NCI-H345 treated with DMSO at 0.1 percent for 48 hours (cell line): ENCODE results near the gene TPPP.

ENCODE experiments used
- DNase-seq: peaks from one replicate; lab custom pipeline; 2025; ENCODE audit not compliant: unreplicated experiment; lab: John Stamatoyannopoulos, UW

The TPPP gene

DNA sequence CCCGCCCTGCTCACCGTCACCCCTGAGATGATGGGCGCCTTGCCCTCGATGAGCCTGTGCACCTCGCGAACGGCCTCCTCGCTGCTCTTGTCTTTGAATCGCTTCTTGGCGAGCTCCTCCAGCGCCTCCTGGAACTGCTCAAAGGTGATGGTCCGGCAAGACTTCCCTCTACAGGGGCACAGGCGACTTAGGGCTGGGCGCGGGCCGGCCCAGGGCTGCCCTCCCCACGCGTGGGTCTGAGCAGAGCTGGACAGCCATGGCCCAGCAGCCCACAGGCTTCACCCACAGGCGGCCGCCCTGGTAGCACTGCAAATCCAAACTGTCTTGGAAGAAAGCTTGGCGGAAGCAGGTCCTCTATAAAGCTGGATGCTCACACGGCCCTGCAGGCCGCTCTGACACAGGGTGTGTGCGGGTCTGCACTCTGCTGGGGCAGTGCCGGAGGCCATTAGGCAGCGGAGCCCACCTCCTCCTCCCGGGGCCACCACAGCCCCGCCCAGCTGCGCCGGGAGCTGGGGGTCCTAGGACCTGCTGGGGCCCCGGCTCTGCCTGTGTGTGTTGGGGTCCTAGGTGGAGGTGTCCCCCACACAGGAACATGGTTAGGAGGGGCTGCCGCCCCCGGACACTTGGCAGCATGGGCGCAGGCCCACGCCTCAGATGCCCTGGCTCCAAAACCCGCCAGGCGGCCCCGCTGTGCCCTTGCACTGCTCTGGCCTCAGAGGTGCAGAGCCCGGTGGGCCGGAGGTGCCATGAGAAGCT lies 27.0 kb downstream of the TPPP start:
- no peak for DNase-seq

DNA sequence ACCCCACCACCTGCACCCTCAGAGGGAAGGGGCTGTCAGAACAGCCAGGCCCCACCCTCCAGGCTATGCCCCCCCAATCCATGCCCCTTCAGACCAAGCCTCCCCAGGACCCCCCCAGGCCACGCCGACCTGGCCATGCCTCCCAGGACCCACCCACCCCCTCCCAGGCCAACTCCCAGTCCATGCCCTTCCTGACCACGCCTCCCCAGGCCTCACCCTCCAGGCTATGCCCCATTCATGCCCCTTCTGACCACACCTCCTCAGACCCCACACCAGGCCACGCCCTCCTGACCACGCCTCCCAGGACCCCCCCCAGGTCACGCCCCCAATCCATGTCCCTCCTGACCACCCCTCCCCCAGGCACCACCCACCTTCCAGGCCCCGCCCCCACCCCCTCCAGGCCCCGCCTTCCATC lies 27.6 kb downstream of the TPPP start:
- DNase-seq, result no peak

DNA sequence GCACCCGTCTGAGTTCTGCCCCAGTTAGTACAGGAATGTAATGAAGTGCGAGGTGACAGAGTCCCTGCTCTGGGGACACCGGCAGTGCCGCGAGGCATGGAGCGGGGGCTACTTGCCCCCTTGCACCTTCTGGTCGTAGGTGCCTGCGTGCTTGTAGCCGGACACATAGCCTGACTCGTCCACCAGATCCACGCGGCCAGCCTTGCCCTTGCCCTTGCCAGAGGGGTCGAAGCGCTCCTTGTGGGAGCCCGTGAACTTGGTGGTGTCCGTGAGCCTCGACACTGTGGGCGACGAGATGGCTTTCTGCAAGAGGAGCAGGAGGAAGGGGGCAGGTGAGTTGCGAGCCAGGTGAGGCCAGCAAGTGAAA lies 28.2 kb downstream of the TPPP start:
- DNase-seq, result no peak

DNA sequence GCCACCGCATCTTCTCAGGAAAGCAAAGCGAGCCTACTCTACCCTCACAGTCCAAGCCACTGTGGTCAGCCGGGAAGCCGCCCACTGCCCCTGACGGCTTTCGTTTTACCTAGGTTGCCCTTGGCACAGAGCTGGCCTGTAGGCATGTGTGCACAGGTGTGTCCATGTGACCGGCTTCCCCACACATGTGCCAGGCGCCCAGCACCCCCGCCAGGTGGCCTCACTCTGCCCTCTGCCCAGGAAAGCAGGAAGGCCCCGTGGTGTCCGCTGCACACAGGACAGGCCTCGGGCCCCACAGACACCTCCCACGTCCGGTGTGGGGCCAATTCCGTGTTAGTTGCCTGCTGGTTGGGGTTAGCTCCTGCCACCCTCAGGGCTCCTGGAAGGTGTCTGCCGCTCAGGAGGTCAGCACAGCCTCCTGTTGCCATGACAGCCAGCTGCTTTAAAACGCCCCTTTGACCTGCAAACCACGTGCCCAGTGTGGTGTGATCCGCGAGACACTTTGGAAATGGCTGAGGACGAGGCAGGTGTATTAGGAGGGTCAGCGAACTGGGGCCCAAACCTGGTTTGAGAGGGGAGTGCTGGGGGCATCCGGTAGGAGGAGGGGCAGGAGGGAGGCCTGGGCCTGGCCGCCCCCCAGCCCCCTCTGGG lies 28.7 kb downstream of the TPPP start:
- no peak for DNase-seq

DNA sequence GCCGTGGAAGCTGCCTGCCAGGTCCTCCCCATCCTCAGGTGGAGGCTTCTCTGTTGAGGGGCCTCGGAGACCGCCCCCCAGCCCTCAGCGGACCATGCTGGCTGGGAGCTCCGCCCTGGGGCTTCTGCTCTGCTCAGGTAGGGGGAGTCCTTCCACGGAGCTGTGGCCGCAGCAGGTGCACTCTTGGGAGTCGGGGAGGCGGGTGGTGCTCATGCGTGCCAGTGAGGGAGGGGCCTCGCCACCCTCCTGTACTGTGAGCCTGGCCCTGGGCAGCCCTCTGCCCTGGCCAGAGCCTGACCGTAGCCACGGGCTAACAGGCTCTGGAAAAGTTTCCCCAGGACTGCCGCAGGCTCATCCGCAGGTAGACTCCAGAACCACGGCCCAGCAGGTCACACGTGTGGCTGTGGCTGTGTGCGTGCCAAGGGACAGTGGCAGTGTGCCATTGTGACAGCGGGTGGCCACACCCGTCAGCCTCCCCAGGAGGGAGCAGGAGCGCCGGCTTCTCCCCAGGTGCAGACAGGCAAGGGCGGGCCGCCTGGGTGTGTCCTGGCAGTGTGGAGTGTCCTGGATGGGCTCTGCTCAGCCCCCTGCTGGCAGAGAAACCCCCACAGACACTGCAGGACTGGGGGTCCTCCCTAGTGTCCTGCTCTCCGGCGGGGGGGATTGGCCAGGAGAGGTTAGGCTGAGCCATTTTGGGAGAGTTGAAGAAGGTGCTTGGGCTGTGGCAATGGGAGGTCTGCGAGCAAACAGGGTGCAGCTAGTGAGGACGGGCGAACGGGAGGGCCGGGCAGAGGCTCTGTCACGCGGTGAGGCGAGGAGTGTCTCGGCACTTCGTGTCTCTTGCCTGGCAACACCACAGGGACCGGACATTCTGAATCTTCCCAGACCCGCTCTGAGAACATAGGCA lies 29.5 kb downstream of the TPPP start:
- peak; percentile 69 for DNase-seq

DNA sequence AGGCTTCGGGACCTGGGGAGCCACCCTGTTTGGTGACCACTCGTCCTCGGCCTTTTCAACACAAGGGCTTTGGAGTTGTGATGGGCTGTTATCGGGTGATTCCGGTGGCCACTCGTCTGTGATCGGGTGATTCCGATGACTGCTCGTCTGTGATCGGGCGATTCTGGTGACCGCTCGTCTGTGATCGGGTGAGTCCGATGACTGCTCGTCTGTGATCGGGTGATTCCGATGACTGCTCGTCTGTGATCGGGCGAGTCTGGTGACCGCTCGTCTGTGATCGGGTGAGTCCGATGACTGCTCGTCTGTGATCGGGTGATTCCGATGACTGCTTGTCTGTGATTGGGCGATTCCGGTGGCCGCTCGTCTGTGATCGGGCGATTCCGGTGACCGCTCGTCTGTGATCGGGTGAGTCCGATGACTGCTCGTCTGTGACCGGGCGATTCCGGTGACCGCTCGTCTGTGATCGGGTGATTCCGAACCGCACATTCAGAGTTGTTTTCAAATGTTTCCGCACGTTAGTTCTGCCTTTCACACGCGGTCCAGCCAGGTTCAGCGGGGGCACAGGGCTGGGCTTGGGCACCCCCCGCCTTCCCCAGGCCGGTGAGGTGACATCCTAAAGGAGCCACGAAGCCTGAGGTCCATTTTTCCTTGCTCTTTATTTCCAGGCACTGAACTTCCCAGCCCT lies 30.3 kb downstream of the TPPP start:
- no peak for DNase-seq

DNA sequence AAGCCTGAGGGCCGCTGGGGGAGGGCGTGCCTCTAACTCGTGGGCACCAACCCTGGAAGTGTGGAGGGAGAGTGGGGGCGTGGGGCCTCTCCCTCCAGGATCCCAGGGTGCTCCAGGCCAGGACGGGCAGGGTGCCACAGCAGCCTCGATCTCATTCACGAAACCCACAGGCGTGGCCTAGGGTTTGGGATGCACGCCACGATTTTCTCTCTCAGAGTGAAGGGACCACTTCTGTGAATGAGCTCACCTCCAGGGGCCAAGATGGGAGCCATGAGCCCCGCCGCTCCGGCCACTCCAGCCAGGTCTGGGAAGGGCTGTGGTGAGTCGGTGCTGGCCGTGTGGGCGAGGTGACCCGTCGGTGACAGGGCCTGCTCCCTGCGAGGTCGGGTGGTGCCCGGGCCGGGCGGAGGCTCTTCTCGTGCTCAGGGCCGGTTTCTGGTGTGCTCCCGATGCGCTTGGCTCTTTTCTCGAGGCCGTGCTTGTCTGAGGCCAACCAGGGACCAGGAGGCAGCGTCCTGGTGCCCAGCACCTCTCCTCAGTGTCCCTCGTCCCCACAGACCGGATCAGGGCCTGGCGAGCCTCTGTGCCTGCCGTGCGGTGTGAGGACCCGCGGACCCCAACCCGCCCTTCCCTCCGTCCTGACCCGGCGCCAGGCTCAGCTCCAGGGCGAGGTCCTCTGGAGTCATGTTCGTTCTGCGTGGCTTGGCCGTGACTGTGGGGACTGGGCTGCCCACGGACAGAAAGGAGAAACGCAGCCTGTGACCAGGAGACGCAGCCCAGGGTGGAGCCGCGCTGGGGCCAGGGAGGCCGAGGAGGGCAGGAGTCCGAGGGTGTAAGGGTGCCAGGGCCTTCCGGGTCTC lies 31.0 kb downstream of the TPPP start:
- no peak for DNase-seq

DNA sequence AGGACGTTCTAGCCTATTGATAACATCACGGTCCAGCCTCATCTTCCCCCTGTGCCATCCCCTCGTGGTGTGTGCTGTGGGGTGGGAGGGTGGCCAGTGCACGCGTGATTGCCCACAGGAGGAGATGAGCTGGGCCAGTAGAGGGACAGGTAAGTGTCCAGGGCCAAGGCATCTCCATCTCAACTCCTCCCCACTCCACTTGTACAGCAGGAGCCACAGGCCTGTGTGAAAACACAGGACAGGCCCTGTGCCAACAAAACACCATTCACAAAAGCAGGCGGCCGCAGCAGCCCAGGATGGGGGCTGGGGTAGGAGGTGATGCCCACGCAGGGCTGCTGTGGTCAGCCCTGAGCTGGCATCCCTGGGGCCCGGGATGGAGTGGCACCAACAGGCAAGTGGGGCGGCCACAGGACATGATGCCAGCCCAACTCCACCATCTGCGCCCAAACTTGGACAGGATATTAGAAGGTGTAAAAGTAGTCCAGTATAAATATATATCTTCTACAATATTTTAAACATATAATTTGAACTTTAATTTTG lies 32.6 kb downstream of the TPPP start:
- DNase-seq, result no peak

DNA sequence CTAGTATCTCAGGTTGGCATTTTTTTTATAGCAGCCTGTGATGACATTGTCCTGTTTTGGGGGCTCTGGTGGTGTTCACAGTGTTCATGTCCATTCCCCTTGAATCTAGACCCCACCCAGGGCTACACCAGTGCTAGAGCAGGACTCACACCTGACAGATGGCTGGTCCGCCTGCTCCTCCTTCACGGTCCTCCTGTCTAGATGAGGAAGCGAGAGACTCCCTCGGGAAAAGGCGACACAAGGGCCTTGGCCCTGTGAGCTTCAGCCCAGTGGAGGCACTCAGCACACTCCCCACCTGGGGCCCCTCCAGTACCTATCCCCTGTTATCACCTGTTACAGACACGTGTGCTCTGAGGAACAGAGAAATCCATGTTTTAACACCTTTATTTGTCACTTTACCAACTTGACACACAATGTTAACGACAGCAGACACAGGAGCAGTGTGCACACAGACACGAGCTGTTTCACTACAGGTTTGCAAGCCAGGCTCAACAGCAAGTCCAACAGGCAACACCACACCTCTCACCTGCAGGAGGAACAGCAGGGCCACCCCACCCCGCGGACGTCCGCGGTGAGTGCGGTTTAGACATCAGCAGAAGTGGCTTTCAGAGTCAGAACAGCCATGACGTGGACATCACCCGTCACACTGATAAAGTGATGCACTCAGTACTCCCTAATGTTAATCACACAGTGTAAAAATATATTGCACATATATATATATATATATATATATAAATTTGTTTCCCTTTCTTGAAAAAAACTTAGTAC lies 33.5 kb downstream of the TPPP start:
- DNase-seq, result no peak

DNA sequence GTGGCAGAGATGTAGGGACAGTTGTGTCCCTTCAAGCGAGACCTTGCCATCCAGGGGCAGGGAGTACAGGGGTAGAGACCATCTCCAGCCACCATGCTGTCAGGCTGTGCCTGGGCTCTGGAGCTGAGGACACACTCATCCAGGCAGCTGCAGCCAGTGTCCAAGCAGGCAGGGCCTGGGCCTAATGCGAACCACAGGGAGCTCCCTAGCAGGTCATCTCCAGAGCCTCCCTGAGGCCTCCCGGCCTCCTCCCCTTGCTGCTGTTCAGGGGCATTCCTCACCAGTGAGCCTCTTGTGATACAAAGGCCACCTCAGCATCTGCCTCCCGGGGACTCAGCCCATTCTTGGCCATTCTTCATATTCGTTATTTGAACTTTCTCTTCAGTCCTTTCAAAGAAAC lies 35.0 kb downstream of the TPPP start:
- DNase-seq, result no peak

DNA sequence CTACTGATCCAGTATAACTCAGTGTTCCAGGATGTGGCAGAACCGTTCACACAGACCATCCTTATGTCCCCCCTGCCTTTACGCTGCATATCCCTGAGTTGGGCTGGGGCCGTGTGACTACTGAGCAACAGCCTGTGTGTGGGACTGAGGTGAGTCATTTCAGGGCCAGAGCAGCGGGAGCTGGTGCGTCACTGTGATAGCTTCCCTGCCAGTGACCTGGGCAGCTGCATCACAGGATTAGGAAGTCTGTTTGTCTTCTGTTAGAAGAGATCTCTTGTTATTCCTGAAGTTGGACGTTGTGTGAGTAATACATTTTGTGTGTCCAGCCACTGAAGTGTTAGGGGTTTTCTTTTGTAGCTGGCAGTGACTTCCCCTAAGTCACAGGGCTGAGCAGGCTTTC lies 35.6 kb downstream of the TPPP start:
- no peak for DNase-seq

DNA sequence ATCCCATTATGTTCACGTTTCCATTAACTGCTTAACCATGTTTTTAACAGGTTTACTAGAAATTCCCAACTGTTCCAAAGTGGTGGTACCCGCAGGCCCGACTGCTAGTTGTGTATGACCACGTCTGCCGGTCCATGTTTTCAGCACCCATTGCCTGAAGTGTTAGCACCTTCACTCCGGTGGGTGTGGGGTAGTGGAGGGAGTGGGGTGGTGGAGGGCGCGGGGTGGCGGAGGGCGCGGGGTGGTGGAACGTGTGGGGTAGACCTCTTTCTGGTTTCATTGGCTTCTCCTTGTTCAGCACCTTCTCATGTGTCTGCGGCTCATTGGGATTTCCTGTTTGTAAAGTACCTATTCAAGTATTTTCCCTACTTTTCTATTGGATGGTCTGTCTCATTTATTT lies 37.7 kb downstream of the TPPP start:
- DNase-seq, result no peak

DNA sequence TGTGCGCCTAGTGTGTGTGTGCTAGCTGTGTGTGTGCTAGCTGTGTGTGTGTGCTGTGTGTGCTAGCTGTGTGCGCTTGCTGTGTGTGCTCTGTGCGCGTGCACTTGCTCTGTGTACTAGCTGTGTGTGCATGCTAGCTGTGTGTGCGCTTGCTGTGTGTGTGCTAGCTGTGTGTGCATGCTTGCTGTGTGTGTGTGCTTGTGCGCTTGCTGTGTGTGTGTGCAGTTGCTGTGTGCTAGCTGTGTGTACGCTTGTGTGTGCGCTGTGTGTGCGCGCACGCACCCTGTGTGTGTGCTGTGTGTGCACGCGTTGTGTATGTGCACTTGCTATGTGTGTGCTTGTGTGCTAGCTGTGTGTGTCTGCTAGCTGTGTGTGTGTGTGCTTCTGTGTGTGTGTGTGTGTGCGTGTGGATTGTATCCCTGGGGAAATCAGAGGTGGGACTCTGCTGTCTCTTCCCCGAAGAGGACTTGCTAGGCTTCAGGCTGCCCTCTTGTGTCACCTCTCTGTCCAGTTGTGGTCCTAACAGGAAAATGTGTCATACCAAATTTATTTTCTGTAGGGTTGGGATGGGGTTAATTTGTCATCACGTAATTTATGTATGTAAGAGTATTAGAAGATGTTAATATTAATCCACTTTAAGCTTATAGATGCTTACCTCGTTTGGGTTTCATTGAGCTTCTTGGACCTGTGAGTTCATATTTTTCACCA lies 38.9 kb downstream of the TPPP start:
- no peak for DNase-seq

DNA sequence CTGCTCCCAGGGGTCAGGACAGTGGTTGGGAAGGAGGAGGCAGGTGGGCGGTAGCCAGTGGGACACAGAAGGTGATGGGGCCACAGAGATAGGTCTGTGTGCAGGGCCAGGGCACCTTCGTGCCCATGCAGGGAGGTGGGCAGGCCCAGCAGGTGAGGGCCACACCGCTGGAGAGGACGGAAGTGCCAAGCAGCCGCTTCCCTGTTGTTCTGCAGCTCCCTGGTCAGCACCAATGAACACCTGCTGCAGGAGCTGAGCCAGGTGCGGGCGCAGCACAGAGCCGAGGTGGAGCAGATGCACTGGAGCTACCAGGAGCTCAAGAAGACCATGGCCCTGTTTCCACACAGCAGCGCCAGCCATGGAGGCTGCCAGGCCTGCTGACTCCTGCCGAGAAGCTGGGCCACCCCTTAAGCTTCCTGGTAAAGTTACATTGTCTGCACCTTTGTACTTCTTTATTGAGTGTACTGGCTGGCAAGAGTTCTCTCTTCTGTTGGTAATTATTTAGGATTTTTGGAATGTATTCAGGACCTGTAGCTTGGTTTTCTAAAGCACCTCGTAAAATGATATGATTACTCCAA lies 40.3 kb downstream of the TPPP start:
- DNase-seq, result peak; percentile 51

DNA sequence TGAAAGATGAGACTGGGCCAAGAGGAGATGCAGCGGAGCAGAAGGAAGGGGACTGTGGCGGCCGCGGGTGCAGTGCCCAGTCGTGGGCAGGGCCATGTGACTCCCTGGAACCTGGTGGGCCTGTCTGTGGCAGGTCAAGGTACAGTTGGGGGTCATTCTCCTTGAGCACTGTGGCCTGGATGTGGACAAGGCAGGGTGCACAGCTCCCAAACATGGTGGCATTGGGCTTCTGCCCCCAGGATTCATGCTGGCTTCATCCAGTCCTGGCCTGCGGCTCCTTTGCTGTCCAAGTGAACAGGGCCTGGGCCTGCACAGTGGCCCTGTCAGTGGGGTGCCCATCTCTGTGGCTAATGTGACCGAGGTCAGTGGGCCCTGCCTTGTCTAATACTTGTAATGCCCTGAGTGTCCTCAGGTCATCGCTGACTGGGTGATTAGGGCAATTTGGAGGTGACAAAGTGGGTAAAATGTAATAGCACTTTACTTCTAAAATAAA lies 41.1 kb downstream of the TPPP start:
- DNase-seq, result no peak

DNA sequence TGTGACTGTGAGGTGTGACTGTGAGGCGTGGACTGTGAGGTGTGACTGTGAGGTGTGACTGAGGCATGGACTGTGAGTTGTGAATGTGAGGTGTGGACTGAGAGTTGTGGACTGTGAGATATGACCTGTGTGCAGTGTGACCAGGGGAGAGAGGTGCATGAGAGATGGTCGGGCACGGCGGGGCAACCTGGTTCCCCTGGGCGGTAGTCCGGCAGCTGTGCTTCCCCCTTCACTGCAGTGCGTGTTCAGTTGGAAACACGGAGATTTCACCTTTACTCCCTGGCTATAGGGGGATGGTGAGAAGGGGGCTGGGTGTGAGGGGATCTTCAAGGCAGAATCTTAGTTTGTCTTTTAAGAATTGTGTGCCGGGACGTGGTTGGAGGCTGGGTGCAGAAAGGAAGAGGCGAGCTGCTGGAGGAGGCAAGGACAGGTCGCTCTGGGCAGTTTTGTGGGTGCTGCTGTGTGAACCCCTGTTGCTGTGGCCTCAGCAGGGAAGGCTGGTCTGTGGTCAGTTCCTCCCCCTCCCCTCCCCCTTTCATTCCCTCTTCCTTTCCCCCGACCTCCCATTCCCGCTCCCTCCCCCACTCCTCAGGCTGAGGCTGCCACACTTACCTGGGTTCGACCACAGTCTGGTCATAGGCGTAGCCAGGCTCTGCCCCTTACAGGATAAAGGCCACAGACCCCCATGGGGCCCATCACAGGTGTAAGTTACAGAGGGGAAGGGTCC lies 41.7 kb downstream of the TPPP start:
- DNase-seq, result no peak

DNA sequence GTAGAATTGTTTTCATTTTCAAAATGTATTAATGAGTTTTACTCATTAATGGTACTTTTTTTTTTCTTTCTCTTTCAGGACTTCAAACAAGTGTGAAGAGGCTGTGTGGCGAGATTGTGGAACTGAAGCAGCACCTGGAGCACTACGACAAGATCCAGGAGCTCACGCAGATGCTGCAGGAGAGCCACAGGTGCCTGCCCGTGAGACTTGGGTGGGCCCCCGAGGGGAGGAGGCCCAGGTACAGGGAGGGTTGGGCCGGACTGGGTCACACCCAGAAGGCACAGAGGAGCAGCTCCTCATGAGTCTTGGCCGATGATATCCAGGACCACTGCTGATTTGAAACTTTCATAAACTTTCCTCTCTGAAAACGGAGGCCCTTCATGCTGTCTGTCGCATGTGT lies 45.4 kb downstream of the TPPP start:
- no peak for DNase-seq

DNA sequence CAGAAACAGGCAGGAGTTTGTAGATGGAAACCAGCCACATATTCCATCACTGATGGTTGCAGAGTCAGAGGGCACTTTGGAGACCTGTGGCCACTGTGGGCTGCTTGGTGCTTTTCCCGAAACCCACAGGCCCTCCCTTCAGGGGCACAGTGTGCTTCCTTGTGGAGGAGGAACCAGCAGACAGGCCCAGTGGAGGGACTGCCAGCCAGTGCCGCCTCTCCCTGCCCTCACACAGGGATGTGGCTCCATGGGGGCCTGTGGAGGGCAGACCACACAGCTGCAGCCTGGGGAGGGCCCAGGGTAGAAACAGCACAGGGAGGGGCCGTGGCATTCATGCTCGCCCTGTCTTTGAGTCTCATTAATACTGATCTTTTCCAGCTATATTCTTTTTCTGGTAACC lies 45.8 kb downstream of the TPPP start:
- DNase-seq, result no peak
